ENCODE measurements around the gene ZNF43. TPM values are rescaled to one million over a fixed set of nuclear protein-coding genes. Genes with fewer than 3 reads are reported as not detected.
"Not testable (repeated sequence)": the region's sequence is repeated elsewhere in the genome, so short reads cannot be mapped to it uniquely, and the experiment has no call there.

The ZNF43 gene
- total and polyA plus RNA-seq, 7 donors = 1.8 to 16.3 (median 10.0) TPM

DNA sequence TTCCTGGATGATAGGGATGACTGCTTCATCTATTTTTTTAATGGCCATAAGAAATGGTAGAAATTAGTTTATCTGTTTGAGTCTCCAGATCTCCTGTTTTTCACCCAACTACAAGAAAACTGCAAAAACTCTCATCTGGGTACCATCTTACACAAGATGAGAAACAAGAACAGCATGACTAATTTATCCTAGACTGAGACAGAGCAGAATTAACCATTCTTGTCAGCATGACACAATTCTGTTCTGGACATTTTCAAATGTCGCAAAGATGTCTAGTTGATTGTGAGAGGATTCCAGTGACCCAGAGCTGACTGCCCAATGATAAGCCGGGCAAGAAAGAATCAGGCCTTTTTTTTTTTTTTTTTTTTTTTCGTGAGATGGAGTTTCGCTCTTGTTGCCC lies 12.8 kb downstream of the ZNF43 start:
- Histone ChIP-seq H3K27ac (no peak overlapping the region), H3K4me1 (peaks cover 0 to 26% (median 18%) of the 10 kb centered on the region in 4 donors), H3K9me3 (peaks cover 0 to 24% (median 0%) of the 10 kb centered on the region in 4 donors), H3K4me3 (no peak overlapping the region), H3K36me3 (peaks cover 0 to 19% (median 9%) of the 10 kb centered on the region in 4 donors), H3K27me3 (no peaks in the 10 kb centered on the region)
- TF ChIP-seq, protein P1, sequence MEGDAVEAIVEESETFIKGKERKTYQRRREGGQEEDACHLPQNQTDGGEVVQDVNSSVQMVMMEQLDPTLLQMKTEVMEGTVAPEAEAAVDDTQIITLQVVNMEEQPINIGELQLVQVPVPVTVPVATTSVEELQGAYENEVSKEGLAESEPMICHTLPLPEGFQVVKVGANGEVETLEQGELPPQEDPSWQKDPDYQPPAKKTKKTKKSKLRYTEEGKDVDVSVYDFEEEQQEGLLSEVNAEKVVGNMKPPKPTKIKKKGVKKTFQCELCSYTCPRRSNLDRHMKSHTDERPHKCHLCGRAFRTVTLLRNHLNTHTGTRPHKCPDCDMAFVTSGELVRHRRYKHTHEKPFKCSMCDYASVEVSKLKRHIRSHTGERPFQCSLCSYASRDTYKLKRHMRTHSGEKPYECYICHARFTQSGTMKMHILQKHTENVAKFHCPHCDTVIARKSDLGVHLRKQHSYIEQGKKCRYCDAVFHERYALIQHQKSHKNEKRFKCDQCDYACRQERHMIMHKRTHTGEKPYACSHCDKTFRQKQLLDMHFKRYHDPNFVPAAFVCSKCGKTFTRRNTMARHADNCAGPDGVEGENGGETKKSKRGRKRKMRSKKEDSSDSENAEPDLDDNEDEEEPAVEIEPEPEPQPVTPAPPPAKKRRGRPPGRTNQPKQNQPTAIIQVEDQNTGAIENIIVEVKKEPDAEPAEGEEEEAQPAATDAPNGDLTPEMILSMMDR (IDR thresholded peaks at IDR 0.05) = no peak
- TF ChIP-seq POLR2A (IDR thresholded peaks at IDR 0.05) = no peak
- no peak for TF ChIP-seq POLR2AphosphoS5 (IDR thresholded peaks at IDR 0.05)
- no peak for TF ChIP-seq EP300 (IDR thresholded peaks at IDR 0.05)
- intact Hi-C loops (cut with DNase I) = no loop called here
- 96 to 97% methylated on average over 4 of the region's 4 CpGs for WGBS, 2 donors
- no peak for DNase-seq

DNA sequence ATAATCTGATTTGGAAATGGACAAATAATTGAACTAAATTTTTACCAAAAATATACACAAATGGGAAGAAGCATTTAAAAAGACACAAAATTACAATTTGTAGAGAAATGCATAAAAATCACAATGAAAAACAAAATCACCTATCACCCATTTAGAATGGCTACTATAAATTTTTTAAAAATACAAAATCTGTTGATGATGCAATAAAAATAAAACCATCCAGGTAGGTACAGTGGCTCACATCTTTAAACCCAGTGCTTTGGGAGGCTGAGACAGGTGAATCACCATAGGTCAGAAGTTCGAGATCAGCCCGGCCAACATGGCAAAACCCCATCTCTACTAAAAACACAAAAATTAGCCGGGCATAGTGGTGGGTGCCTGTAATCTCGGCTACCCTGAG lies 23.5 kb downstream of the ZNF43 start:
- no peak overlapping the region for H3K27ac ChIP-seq
- WGBS, 2 donors = 96 to 100% methylated on average over 4 of the region's 4 CpGs
- intact Hi-C loops (cut with DNase I) = no loop called here
- DNase-seq = no peak
- peaks cover 29 to 97% (median 69%) of the 10 kb centered on the region in 4 donors for H3K36me3 ChIP-seq
- H3K4me1 ChIP-seq = no peaks in the 10 kb centered on the region
- H3K27me3 ChIP-seq = no peaks in the 10 kb centered on the region
- peaks cover 29 to 63% (median 46%) of the 10 kb centered on the region in 4 donors for H3K9me3 ChIP-seq
- no peak overlapping the region for H3K4me3 ChIP-seq
- no peak for TF ChIP-seq POLR2AphosphoS5 (IDR thresholded peaks at IDR 0.05)
- TF ChIP-seq, protein P1 (IDR thresholded peaks at IDR 0.05) = no peak
- no peak for TF ChIP-seq EP300 (IDR thresholded peaks at IDR 0.05)
- TF ChIP-seq POLR2A (IDR thresholded peaks at IDR 0.05) = no peak

DNA sequence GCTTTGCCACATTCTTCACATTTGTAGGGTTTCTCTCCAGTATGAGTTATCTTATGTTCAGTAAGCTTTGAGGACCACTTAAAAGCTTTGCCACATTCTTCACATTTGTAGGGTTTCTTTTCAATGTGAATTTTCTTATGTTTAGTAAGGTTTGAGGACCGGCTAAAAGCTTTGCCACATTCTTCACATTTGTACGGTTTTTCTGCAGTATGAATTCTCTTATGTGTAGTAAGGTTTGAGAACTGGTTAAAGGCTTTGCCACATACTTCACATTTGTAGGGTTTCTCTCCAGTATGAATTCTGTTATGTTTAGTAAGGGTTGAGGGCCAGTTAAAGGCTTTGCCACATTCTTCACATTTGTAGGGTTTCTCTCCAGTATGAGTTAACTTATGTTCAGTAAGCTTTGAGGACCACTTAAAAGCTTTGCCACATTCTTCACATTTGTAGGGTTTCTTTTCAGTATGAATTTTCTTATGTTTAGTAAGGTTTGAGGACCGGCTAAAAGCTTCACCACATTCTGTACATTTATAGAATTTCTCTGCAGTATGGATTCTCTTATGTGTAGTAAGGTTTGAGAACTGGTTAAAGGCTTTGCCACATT lies 27.5 kb downstream of the ZNF43 start:
- H3K4me1 ChIP-seq; H3K4me3 ChIP-seq; intact Hi-C loops (cut with DNase I); H3K27me3 ChIP-seq; DNase-seq; H3K27ac ChIP-seq: not testable (repeated sequence)
- WGBS, 2 donors = 95 to 96% methylated on average over 3 of the region's 3 CpGs
- Histone ChIP-seq H3K36me3 (peaks cover 22 to 57% (median 42%) of the 10 kb centered on the region in 4 donors), H3K9me3 (peaks cover 40 to 50% (median 43%) of the 10 kb centered on the region in 4 donors)

DNA sequence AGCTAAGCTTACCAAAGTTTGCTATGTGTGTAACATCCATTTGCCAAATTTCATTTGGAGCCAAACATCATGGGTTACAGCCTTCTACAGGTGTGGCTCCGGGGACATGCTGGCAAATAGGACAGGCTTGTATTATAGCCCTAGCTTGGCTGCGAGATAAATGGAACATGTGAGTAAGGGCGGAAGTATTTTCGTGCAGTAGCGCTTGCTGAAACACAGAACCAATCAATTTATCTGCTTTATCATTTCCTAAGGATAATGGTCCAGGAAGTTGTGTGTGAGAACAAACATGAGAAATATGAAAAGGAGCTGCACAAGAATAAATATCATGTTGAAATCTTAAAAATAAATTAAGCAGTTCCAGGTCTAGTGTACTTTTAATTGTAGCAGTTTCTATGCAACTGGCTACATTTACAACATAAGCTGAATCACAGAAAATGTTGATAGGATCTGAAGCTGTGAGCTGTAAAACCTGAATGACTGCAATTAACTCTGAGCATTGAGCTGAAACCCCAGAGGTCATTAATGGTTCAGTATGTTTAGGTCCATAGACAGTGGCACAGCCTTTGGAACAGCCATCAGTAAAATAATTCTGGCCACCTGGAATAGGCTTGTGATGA lies 46.4 kb downstream of the ZNF43 start:
- WGBS, 2 donors = 78 to 80% methylated on average over 5 of the region's 5 CpGs

DNA sequence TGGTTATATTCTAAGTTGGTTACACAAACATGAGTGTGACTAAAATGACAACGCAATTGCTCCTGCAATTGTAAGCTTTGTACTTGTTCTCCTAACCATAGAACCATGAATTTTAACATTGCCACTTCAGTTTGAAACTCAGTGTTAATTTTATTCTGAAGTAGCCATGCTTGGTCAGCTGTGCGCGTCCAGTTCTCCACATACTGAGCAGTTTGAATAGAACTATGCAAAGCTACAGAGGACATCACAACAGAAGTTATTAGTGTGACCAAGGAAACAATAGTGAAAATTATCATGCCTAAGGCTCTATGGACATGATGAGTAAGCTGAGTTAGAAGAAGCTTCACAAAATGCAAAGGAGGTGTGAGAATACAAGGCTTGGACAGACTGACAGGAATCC lies 49.0 kb downstream of the ZNF43 start:
- no peaks in the 10 kb centered on the region for H3K27me3 ChIP-seq
- TF ChIP-seq EP300 (IDR thresholded peaks at IDR 0.05) = no peak
- no peak for TF ChIP-seq POLR2AphosphoS5 (IDR thresholded peaks at IDR 0.05)
- TF ChIP-seq, protein P1 (IDR thresholded peaks at IDR 0.05) = no peak
- no peak for TF ChIP-seq POLR2A (IDR thresholded peaks at IDR 0.05)
- no peaks in the 10 kb centered on the region for H3K4me1 ChIP-seq
- no peak overlapping the region for H3K27ac ChIP-seq
- intact Hi-C loops (cut with DNase I) = no loop called here
- 90 to 95% methylated on average over 3 of the region's 3 CpGs for WGBS, 2 donors
- DNase-seq = no peak
- H3K4me3 ChIP-seq = no peak overlapping the region
- no peaks in the 10 kb centered on the region for H3K9me3 ChIP-seq
- H3K36me3 ChIP-seq = no peaks in the 10 kb centered on the region

More for the DNA sequence above, 46.4 kb downstream of the ZNF43 start:
- H3K27me3 ChIP-seq = no peaks in the 10 kb centered on the region
- H3K36me3 ChIP-seq = no peaks in the 10 kb centered on the region
- no peak overlapping the region for H3K27ac ChIP-seq
- no peak for DNase-seq
- intact Hi-C loops (cut with DNase I) = no loop called here
- H3K4me3 ChIP-seq = no peak overlapping the region
- no peaks in the 10 kb centered on the region for H3K9me3 ChIP-seq
- no peaks in the 10 kb centered on the region for H3K4me1 ChIP-seq
- no peak for TF ChIP-seq POLR2AphosphoS5 (IDR thresholded peaks at IDR 0.05)
- TF ChIP-seq POLR2A (IDR thresholded peaks at IDR 0.05) = no peak
- TF ChIP-seq, protein P1 (IDR thresholded peaks at IDR 0.05) = no peak
- TF ChIP-seq EP300 (IDR thresholded peaks at IDR 0.05) = no peak

DNA sequence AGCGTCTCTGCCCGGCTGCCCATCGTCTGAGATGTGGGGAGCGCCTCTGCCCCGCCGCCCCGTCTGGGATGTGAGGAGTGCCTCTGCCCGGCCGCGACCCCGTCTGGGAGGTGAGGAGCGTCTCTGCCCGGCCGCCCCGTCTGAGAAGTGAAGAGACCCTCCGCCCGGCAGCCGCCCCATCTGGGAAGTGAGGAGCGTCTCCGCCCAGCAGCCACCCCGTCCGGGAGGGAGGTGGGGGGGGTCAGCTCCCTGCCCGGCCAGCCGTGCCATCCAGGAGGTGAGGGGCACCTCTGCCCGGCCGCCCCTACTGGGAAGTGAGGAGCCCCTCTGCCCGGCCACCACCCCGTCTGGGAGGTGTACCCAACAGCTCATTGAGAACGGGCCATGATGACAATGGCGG lies 60.2 kb downstream of the ZNF43 start:
- H3K4me3 ChIP-seq; H3K27me3 ChIP-seq; H3K9me3 ChIP-seq; DNase-seq; H3K4me1 ChIP-seq; H3K27ac ChIP-seq; intact Hi-C loops (cut with DNase I); H3K36me3 ChIP-seq: not testable (repeated sequence)
- 92 to 97% methylated on average over 24 to 25 of the region's 30 CpGs for WGBS, 2 donors

All from sigmoid colon (tissue), 7 donors.